ENCODE results near the gene CELA2A.
A peak's percentile ranks its signal among the peaks of the same experiment; 100 is the strongest.

CELA2A gene

DNA sequence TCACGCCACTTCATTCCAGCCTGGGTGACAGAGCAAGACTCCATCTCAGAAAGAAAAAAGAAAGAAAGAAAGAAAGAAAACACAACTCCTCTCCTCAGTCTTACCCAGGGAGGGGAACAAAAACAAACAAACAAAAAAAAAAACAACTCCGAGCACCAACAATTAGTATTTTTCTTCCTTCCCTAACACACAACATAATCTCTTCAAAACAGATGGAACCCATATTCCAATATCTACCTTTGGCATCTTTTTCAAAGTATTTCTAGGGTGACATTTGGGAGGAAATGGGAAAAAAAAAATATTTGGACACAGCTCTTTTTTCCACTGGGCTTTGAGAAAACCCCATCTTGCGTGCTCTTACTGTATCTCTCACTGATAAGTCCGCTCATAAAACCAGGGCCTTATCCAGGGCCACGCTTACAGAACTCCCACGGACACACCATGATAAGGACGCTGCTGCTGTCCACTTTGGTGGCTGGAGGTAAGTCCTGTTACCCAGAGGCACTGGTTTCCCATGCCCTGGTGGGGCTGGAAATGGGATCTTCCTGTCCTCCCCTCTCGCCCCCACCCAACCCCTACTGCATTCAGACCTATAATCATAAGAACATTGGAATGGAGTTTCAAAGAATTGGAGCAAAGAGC, at the start of gene CELA2A:
TSS of gene CELA2A (plus strand) at position 420 of the 642 bp plus-strand sequence. CDS start at position 442, 22 bp downstream.
- no peak for DNase-seq

DNA sequence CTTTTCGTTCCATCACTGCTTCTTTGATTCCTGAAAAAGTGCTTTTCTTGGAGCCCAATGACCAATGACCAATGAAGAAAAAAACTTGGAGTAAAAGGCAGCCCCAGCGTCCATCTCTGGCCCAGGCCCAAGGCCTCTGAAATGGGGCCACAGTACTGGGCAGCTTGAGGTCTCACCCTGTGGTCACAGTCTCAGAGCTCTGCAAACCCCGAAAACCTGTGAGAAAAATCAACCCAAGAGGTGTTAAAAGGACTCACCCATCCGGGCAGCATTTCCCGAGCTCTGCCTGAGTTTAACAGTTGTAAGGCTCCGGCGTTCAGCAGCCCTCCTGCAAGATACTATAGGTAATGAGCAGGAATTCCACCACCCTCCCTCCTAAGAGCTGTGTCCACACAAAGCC, 49.0 kb upstream of the CELA2A start:
- DNase-seq = no peak

DNA sequence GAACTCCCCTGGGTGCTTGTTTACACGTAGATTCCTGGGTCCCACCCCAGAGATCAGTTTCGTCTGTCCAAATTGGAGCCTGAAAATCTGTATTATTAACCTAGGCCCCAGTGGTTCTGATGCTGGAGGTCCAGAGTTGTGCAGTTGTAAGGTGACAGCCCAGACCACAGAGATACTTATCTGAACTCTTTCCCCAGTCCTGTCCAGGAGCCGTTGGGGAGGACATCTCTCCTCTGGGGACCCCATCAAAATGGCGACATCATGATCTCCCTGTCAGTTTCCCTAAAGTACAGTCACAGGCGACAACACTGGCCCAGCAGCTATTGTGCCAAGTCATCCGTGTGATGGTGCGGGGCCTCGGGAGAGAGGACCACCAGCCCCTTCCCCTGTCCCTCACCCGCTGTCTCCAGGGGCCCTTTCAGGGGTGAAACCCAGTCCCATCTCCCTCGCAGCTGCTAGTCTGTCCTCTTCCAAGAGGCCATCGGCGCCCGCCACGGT, 47.6 kb upstream of the CELA2A start:
- DNase-seq = no peak

DNA sequence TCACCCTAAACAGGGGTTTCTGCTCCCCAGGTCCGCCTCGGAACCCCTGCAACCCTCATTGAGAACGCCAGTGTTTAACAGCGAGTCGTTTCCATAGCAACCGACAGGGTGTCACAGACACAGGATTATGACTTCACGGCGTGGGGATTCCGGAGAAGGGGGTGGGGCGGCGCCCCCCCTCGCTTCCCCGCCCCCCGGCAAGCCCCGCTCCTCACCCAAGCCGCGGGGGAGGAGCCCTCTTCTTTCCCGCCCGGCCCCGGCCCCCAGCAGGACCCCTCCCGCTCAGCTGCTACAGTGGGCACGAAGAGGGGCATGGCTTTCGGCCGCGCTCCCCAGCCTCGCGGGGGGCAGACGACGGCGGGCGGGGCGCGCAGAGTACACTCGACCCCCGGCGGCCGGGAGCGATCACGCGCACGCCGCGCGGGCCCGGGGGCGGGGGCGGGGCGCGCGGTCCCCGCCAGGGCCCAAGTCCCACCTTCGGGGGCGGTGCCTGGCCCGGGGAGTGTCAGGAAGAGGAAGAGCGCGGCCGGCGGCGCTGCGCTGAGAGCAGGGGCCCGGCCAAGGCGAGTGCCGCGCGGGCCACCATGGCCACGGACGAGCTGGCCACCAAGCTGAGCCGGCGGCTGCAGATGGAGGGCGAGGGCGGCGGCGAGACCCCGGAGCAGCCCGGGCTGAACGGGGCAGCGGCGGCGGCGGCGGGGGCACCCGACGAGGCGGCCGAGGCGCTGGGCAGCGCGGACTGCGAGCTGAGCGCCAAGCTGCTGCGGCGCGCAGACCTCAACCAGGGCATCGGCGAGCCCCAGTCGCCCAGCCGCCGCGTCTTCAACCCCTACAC, 46.9 kb upstream of the CELA2A start, which contains the start of gene EFHD2:
TSS of gene EFHD2 (plus strand) at position 501 of the 835 bp plus-strand sequence. CDS start at position 585, 84 bp downstream.
- peak; percentile 92 for DNase-seq

DNA sequence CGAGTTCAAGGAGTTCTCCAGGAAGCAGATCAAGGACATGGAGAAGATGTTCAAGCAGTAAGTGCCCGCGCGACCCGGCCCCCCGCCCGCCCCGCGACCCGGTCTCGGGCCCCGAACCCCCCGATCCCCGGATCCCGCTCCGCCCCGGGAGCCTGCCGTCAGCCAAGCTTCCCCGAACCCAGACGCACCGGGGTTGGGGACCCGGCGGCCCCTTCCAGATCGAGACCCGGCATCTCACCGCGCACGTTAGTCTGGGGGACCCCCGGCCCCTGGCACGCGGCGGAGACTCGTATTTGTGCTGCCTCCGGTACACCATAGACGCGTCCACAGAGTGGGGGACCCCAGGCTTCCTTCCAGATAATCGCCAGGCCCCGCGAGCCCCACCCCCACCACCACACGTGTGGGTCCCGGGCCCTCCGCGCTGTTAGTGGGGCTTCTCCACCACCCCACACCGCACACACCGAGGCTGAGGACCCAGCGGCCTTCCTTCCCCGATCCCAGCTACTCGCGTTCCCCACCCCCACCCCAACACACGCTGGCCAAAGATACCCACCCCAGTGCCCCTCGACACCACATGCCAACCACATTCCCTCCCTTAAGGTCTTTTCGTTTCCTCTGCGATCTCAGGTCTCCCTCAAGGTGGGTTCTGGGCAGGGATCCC, 46.2 kb upstream of the CELA2A start:
- DNase-seq = no peak

DNA sequence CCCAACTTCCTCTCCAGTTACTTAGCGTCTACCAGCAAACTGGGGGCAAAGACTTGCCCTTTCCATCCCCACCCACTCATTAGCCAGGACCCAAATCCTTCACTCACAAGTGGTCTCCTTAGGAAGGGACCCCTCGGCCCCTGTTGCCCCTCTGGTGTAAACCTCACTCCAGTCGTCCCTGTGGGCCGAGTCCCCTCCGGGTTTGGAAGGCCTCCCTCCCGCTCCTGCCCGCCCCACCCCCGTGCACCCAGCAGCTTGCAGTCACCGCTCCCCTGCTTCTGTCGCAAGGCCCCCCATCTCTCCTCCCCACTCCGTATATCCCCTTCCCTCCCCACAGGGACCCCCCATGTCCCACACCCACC, 45.7 kb upstream of the CELA2A start:
- DNase-seq = peak; percentile 19

DNA sequence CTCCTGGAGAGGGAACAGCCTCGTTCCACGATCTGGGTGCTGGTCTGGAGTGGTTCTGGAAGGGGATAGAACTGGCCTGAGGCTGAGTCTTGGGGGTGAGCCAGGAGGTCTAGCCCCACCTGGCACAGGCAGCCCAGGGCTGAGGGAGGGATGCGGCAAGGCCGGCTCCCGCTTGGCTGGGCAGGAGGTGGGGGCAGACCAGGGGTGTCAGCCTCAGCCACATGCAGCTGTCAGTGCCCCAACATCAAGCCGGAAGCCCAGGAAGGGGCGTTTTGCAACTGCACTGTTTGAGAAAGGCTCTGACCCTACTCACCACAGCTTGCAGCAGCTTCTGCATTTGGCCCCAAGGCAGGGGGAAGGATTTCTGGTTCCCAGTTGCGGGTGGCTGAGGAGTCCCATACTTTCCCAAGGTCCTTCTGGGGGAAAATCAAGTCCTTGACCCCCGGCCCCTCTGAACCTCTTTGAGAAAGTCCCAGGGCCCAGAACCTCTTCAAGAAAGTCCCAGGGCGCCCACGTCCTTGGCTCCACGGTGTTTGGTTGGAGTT, 44.9 kb upstream of the CELA2A start:
- peak; percentile 89 for DNase-seq

DNA sequence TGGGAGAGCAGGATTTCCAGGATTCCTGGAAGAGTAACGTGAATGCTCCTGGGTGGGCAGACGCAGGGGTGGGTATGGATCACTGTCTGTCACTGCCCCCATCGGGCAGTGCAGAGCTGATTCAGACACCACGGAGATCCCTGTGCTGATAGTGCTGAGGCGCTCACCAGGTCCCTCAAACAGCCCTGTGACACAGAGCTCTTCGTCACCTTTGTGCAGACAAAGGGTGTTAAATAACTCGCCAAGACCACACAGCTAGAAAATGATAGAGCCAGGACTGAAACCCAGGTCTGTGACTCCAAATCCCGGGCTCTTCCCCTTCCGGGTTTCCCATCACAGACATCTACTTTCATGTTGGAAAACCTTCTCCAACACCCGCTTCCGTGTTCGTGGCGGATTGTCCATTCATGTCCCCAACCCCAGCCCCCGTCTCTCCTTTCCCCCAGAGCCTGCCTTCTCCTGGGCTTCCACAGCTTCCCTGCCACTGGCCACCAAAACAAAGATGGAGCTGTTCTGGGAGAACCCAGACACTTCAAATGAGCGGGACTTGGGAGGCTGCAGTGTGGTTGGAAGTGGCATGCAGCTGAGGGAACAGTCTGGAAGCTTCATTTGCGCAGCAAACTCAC, 44.2 kb upstream of the CELA2A start:
- DNase-seq = peak; percentile 59

DNA sequence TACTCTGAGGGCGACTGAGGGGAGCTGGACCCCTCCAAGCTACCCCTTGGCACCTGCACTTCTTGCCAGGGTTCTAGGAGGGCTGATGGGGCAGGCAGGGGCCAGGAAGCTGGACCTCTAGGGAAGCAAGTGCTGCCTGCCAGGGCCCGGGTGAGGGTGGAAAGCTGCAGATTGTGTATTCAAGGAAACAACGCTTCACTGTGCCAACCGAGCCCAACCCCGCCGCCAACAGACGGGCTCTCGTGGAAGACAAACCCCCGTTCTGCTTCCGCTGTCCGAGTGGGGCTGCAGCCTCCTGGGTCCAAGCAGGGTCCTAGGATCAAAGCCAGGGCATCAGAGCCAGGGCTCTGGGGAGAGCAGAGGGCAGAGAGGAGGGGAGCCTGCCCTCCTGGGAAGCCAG, 43.7 kb upstream of the CELA2A start:
- no peak for DNase-seq

DNA sequence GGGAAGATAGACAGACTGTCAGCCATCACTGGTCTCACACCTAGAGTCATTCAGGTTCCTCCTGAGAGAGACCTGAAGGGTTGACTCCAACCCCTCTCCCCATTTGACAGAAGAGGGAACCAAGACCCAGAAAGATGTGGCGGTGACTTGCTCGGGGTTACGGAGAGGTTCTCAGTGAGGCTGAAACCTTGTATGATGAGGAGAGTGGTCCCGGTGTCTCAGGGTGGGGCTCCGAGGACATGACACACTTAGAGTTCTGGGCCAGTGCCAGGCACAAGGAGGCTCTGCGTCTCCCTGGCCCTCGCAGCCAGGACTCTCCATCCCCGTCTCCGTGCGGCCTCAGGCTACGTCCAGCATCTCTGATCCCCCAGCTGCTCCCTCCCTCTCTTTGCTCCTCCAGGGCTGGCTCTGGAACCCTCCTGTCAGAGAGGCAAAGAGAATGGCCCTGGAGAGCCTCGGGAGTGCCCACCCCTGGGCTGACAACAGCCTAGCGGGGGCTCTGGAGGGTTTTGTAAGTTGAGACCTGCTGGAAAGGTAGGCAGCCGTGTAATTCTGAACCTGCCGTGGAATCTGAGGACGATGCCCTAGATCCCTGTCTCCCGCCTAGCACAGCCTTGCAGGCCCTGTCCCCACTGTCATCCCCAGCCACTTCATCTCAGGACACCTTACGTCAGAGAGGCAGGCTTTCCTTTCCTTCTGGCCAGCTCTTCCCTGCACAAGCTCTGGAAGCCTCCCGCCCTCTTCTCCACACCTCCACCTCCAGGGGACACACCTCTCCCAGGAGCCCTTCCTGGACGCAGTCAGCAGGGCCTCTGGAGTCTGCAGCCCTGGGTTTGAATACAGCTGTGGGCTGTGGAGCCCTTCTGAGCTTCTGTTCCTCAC, 42.7 kb upstream of the CELA2A start:
- DNase-seq = no peak

DNA sequence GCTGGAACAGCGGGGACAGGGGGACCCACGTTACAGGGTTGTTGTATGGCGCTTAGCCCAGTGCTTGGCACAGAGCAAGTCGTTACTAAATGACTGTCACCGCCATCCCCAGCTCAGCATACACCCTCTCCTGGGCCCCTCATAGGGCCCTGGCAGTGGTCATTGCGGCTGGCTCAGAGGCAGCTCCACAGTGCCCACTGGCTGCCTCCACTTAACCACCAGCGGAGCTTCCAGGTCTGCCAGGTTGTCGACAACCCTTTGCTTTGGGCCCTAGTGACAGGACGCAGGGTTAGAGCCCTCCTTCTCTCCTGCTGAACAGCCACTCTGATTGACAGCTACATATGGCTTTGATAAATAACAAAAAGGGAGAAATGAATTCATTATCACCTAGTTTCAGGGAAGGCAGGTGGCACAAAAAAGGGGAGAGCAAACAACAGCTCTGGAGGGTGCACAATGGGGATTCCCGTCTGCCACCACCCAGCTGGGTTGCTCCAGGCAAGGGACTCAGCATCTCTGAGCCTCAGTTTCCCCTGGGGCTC, 42.0 kb upstream of the CELA2A start:
- DNase-seq = no peak

DNA sequence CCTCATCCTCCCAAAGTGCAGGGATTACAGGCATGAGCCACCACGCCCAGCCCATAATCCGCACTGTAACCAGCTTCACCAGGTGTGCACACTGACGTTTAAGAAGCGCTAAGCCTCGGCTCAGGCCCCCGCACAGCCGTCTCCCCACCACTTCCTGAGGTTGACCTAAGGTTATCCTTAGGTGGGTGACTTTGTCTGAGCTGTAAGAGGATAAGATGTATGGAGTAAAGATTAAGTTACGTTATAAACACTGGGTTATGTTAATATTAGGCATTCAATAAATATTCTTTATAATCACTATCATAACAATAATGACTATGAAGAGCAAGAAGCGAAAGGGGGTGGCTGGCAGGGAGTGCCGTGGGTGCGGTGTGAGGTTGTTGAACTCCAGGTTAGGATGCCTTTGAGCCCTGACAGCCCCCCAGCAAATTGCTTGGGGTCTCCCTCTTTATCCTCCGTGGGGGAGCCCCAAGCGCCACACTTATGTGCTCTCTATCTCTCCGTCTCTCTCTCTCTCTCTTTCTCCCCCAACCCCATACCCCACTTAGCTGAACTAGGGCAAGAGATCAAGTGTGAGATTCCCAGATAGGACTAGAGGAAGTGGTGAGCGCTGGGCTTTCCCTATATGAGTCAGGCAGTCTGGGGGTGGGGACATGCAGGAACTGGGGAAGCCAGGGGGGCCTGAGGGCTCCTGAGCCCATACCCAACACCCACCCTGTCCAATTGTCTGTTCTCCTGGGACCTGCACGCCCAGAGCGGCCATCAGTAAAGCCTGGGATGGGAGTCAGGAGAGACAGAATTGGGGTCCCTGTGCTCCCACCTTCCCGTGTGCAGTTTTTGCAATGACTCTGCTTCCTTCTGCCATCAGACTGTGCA, 39.2 kb upstream of the CELA2A start:
- DNase-seq = peak; percentile 85

DNA sequence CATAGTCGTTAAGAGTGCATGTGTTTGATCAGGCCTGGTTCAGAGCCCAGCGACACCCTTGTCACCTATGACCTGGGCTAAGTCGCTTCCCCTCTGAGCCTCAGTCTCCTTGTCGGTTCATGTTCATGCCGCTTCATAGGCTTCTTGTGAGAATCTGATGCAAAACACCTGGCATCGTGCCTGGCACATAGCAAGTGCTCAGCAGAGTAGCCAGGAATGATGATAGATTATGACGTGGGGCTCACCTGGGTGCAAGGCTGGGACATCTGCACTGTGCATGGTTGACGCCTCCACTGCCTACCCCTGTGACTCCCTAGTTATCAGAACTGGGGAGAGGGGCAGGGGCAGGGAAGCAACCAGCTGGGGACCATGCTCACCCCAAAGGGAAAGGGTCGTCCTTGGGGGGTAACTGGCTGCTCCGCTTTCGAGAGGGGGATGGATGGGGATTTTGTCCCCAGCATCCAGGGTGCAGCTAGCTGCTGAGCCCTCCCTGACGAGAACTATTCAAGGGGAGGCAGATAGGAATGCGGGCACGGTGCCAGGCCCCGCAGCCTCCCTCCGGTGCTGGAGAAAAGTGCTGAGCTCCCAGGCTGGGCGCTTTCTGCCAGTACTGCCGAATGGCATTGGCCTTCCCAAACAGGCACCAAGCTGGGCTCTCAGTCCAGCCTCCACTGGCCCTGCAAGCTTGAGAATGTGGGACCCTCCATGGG, 37.6 kb upstream of the CELA2A start:
- DNase-seq = no peak

DNA sequence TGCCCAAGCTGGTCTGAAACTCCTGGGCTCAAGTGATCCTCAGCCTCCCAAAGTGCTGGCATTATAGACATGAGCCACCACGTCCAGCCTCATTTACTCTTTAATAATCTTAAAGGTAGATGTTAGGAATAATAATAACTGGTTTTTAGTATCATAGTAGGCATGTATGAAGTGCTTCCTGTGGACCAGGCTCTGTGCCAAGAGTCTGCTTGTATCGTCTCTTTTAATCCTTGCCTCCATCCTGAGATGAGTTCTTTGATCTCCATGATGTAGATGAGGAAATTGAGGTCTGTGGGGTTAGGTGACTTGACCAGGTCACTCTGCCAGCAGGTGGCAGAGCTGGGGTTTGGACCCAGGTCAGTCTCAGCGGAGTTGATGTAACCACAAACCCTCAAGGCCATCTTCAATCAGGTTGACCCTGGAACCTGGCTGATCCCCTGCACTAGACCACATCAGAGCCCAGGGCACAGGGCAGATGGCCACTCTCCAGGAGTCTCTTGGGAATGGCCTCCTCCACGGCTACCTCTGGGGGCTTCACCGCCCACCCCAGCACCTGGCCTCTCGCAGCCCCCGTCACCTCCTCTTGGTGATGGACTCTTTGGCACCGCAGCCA, 35.6 kb upstream of the CELA2A start:
- DNase-seq = no peak

DNA sequence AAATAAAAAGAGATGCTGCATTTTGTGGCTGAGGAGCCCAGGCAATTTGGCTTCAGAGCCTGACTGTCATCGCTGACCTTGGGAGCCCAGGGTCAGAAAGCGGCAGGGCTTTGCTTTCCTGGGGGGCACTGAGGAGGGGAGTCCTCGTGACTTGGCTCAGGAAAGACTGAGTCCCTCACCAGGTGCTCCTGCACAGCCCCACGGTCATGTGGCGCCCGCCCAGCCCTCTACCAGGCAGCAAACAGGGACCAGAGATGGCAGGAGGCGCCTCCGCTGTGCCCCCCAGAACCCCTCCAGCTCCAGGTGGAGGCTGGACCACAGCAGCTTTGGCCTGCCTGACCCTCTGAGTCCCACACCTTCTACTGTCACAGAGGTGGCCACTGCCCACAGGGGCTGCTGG, 33.7 kb upstream of the CELA2A start:
- DNase-seq = no peak

DNA sequence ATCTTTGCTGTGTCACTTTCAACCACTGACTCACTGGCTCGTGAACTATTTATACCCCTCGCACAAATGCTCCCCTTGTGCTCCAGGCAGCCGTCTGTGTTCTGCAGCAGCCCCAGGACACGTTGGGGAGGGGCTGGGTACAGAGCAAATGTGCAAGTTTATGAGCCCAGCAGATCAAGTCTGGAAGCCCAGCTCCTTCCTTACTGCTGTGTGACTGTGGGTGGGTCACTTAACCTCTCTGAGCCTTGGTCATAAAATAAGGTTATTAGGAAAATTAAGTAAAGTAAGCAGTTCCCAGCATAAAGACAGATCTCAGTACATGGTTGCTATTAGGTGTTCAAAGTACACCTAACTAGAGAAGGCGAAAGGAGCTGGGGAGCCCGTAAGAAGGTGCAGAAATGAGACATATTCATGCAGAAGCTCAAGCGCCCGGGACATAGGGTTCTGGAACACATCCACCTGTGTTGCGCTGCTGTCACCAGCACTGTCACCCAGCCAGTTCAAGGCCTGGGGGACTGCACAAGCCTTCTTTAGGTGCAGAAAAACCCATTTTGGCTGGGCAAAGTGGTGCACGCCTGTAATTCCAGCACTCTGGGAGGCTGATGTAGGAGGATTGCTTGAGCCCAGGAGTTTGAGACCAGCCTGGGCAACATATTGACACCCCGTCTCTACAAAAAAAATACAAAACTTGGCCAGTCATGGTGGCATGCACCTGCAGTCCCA, 33.0 kb upstream of the CELA2A start:
- no peak for DNase-seq

DNA sequence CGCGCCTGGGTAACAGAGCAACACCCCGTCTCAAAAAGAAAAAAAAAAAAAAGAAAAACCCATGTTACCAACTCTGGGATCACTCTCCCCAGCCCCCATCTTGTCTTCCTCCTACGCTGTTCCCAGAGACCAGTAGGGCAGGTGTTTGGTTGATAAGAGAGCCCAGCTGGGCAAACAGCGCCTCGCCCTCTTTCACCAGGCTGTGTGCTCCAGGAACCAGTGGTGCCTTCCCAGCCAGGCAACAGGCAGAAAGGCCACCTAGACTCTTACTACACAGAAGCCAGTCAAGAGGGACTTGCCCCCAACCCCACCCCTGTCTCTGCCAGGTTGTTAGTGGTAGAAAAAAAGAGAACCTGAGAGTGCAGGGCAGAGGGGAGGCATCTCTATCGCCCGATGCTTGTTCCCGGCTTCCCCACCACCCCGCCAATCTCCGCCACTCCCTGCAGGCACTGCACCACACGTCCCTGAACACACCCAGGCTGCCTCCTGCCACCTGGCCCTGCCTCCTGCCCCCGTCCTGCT, 32.3 kb upstream of the CELA2A start:
- DNase-seq = no peak

DNA sequence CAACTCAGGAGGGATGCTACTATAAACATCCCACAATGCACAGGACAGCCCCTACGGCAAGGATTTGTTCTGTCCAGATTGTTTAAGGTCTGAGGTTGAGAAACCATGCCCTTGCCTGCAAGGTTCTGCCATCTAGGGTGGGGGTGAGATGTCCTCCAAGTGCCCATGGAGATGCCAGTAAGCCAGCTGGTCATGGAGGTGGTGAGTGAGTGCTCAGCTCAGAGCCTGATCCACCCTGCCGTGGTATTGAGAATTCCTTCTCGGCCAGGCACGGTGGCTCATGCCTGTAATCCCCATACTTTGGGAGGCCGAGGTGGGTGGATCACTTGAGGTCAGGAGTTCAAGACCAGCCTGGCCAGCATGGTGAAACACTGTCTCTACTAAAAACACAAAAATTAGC, 31.6 kb upstream of the CELA2A start:
- DNase-seq = no peak
